GM12892 (cell line): ENCODE results near the gene CBY1.

Experiments
- POLR2A ChIP-seq: IDR thresholded peaks from 2 replicates; pipeline ENCODE4 v1.6.1; 2011; ENCODE audit warnings: low read depth, low read length, control low read depth
- POLR2AphosphoS5 ChIP-seq: IDR thresholded peaks from 2 replicates; pipeline ENCODE4 v1.6.1; 2011; ENCODE audit warnings: low read depth, low read length, control low read depth
- TAF1 ChIP-seq: IDR thresholded peaks from 2 replicates; pipeline ENCODE4 v1.6.1; 2011; ENCODE audit warnings: low read depth, mild to moderate bottlenecking, control low read depth, low read length, borderline replicate concordance

DNA sequence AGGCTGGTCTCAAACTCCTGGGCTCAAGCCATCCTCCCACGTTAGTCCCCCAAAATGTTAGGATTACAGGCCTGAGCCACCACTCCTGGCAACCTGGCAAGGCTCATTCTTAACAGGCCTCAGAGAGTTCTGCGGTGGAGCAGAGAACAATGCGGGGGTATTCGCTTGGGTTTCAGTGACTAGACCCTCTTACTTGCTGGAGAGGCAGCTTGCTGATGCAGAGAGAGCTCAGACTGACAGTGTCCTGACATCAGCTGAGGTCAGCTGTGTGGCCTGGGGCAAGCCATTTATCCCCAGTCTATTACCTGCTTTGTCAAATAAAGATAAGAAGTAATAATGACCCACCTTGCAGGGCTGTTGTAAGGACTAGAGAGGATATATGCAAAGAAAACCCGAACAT is 46.2 kb upstream of the CBY1 start:
- TF ChIP-seq POLR2AphosphoS5 = no peak
- TF ChIP-seq POLR2A = no peak
- no peak for TF ChIP-seq TAF1
